Measurements from ENCODE around the gene BIVM.

The BIVM gene

DNA sequence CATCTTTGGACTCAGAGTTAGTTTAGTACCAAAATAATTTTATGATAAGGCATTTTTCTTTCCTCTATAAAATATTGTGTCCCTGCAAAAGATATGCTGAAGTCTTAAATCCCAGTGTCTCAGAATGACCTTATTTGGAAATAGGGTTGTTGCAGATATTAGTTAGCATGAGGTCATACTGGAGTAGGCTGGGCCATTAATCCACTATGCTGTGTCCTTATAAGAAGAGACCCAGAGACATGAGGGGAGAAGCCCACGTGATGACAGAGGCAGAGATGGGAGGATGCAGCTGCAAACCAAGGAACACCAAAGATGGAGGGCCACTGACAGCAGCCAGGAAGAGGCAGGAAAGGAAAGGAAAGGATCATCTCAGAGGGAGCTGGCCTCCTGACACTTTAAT, 6.5 kb upstream of the BIVM start:
- no peak for DNase-seq

DNA sequence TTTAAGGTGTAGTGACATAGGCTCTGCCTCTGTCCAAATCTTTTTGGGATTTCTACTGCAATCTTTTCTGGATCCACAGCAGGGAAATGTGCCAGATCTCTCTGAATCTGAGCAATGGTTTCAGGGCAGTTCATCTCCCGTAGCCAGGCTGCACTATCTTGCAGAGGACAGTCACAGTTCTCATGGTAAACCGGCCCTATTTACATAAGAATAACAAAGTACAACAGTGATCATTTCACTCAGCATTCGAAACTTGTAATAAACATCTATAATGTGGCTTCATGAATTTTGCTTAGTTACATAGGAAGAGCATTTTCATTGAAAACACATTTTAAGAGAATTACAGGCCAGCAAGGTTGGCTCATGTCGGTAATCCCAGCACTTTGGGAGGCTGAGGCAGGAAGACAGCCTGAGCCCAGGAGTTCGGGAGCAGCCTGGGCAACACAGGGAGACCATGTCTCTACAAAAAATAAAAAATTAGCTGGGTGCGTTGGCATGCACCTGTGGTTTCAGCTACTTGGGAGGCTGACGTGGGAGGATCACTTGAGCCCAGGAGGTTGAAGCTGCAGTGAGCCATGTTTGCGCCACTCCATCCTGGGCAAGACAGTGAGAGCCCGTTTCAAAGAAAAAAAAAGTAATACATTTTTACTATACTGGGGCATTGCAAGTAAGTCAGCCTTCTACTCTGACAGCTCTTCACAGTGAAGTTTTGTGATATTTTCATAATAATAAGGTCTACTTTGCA, 5.1 kb upstream of the BIVM start:
- DNase-seq, result no peak

DNA sequence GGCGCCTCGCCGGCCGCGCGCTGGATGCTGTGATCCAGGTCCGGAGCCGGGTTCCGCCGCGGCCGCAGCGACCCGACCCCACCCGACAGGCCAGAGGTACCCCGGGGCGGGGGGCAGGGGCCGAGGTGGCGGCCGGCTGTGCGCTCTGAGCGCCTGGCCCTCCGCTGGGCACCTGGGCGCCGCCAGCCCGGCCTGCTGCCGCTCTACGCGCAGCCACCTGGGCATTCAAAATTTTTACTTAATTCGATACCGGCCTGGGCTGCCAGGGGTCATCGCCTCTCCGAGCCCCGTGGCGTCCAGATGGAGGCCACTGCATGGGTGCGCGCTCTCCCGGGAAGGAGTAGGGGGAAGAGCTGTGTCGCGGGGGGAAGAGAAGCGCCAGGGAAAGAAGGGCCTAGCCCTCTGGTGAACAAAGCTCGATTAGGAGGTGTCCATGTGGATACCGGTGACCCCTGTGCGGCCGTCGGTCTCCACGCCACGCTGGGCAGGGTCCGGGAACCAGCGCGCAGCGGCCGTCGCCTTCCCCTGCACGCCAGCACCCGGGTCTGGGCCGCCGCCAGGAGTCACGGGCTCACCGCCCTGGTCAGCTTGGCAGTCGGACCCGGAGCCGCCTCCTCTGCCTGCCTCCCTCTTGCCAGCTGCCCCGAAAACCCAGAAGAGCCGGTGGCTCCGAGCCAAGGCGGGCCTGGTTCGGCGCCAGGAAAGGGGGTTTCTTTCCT, 666 bp downstream of the BIVM start:
- peak; percentile 41 for DNase-seq

DNA sequence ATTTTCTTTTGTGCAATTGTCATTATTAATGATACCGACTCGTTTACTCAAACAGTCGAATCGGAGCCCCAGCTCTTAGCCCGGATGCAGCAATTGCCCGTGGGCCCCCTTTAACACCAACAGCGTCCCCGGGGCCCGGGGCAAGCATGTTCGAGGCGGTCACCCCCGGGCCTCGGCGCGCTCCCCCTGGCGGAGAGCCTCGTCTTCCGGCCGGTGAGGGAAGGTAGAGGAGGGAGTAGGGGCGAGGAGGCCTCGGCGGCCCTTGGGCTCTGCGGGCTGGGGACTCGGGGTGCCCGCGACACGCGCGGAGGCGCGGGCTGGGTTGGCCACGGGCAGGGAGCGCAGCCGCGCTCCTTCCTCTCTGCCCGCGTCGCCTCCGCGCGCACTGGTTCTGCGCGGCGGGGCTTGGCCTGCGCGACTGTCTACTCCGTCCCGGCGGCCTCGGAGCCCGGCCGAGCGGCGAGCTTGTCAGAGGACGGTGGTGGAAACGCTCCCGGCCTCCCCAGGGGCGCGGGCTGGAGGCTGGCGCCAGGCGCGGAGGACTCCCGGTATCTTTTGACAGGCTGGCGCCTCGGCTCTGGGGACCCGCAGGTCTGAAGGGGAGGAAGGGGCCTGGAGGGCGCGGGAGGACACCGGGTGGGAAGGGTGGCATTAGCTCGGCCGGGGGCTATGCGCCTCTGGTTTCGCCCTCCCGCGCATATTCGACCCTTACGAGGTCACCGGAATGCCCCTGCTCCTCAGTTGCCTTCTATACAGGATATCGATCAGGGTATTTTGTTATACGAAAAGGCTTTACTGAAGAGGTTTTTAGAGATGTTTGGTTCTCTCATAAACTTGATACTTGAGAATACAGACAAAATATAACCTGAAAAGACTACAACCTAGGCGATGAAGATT, 1.5 kb downstream of the BIVM start:
- peak; percentile 41 for DNase-seq

DNA sequence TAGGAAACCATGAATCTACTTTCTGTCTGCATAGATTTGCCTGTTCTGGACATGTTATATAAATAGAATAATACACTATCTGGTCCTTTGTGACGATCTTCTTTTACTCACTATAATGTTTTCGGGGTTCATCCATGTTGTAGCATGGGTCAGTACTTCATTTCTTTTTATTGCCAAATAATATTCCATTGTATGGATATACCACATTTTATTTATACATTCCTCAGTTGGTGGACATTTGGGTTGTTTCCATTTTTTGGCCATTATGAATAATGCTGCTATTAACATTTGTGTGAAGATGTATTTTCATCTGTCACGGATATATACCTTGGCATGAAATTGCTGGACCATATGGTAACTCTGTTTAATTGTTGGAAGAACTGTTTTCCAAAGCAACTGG, 6.8 kb downstream of the BIVM start:
- DNase-seq, result no peak

DNA sequence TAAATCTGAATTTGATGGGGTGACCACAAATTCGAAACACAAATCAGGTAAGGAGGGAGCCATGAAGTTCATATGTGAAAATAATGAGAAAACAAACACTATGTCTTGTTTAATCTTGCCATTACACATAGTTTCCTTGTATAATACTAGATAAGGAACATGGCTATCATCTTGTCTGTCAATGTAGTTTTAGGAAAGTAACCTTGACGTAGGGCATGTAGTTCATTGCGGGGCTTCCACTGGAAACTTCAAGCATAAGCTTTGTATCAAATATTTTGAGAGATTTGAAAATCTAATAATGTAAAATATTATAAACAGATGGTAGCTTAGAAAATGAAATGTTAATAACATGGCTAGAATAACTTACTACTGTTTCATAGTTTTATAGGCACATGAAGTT, 8.8 kb downstream of the BIVM start:
- no peak for DNase-seq

DNA sequence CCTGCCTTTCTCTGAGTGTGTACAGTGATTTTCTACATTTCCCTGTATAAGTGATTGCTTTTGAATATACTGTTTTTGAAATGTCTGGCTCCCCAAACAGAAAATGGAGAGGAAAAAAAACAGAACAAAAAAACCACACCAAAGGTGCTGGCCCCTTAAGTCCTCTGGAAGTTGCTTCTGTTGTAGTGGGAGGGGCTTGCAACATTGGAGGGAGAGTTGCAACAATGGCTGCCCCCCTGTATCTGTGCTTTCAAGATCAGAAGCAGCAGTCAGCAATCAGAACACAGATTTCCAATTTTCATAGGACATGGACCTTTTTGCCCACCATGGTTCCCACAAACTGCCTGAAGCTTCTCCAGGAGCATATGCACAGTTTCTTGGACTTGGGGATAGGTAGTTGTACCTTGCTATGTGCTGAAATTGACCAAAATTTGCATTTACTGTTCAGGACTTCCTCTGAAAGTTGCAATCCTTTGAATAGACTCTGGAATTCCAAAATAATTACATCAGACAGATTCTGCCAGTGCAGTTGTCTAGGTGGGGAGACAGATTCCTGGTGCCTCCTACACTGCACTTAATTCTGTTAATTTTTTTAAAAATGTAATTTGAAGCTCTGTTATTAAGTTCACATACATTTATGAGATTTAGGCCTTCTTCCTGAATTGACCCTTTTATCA, 13.8 kb downstream of the BIVM start:
- DNase-seq, result no peak

DNA sequence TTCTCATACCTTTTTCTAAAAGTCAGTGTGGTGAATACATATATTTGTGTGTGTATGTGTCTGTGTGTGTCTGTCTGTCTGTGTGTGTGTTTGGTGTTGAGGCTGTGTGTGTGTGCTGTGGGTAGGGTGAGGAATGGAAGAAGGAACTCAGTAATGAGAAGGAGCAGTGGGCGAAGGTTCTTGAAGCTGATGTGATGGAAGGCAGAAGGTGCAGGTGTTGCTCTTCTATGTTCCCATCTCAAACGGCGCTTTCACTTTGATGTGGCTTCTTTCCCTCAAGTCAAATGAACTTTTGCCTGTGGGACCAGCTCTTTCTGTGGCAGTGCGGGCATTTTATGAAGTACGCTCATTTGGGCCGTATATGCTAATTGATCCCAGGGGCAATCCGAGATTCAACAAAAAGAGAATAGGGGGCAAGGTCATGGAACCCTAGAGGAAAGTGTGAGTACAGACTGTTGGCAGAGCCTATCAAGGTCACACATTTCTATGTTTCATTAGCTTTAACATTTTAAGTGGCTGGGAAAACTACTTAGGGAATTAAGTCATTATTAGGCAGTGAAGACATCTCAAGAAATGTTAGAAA, 15.2 kb downstream of the BIVM start:
- DNase-seq, result no peak

DNA sequence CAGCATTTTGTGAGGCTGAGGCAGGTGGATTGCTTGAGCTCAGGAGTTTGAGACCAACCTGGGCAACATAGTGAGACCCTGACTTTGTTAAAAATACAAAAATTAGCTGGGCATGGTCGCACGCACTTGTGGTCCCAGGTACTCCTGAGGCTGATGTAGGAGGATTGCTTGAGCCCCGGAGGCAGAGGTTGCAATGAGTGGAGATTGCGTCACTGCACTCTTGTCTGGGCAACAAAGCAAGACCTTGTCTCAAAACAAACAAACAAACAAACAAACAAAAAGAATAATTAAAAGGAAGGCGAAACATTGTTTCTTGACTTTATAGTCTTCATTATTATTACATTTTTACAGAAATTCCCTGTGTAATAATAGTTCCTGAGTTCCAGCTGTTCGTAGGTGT, 15.9 kb downstream of the BIVM start:
- no peak for DNase-seq

DNA sequence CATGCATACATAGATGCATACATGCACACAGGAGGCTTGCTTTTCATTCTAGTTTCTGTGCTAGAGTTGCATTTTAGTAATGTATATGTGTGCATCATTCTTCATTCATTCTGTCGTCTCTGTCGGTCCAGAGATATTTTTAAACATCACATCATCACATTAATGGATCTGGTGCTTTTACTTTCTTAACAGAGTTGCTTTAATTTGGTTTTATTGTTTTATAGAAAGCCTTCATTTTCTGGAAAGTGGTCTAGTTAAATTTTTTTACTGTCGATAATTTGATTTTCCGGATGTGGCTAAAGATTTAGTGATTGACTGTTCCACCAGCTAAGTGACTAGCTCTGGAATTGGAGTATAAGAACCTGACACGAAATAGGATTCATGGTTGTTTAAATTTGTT, 16.9 kb downstream of the BIVM start:
- no peak for DNase-seq

DNA sequence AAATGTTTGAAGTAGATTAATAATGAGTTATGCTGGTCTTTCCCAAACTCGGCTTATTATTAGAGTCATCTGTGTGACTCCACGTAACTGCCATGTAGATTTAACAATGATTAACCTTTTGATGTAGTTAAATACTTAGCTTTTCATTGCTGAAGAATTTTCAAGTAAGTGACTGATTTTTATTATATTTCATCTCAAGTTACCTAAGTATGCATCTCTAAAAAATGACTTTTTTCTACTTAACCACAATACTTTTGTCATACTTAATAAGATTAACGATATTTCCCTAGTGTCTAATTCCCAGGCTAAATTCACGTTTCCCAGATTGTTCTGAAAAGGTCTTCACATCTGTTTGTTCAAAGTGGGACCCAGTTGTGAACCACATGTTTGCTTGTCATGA, 17.8 kb downstream of the BIVM start:
- DNase-seq, result no peak

DNA sequence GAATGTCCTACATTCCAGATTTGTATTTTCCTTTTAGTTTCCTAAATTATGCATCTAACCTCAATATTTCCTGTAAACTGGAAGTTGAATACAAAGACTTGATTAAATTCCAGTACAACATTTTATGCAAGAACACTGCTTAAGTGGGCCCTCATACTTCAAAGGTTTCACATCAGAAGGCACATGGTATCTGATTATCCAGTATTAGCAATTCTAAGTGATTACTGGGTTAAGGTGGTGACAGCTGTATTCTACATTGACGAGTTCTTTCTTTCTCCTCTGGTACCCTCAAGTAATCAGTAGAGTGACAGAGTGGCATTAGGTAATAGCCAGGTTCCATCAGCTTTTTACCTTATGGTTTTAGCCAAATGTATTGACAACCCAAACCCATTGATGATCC, 18.3 kb downstream of the BIVM start:
- DNase-seq, result no peak

DNA sequence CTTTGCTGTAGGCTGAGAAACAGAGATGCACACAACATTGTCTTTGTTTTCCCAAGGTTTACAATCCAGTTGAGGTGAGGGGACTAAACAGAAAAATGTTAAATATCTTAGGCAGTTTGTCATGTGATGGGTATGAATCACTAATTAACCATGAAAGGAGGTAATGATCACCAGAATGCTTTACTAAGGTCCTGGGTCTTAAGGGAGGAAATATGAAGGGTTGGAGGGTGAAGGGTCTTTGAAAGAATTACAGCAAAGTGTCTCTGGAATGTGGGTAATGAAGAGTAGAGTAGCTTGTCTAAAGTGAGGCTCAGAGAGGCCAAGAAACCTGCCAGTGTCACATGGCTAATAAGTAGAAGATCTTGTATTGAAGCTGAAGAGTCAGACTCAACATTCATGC, 19.0 kb downstream of the BIVM start:
- DNase-seq, result no peak

DNA sequence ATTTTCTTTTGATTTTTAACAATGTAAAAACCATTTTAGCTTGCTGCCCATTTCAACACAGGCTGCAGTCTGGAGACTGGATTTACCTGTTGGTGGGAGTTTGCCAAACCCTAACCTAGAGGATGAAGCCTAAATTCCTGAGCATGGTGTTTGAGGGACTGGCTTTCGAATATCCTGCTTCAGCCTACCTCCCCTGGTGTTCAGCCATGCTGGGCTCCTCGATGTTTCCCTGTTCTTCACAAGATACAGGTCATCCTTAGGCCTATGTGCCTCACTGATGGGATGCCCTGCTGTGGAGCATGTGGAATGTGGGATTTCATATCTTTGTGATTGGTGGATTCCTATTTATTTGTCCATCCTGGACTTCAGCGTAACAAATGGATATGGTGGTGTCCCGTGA, 26.5 kb downstream of the BIVM start:
- DNase-seq, result no peak

DNA sequence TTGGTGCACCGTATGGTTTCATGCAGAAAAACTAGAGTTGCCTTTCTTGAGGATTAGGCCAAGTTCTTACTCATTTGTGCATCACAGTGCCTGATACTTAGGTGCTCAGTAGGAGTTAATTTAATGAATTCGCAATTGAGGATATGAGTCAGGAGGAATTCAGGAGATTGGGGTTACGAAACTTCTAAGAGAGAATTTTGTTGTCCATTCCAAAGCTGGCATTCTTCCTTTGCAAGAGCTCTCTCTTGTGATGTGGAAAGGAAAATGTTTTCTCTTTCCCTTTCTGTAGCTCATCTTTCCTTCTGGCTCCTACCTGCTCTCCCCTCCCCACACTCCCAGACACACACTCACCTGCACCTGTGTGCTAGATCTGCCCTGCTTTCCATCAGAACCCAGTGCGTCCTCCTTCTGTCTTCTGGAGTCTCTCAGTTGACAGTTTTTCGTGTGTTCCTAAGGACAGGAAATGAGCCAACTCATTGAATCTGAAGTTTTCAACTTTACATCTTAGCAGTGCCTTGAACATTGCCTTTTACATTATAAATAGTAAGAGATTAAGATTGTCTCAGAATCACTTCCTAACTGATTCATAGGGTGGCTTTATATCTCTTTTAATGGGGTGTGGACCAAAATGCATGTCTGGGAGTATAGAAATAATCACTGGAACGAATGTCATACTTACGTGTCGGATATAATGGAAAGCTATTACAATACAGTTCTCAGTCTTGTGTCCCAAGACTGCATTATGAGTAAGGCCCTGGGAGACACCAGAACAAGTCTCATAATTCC, 27.2 kb downstream of the BIVM start:
- DNase-seq, result no peak

DNA sequence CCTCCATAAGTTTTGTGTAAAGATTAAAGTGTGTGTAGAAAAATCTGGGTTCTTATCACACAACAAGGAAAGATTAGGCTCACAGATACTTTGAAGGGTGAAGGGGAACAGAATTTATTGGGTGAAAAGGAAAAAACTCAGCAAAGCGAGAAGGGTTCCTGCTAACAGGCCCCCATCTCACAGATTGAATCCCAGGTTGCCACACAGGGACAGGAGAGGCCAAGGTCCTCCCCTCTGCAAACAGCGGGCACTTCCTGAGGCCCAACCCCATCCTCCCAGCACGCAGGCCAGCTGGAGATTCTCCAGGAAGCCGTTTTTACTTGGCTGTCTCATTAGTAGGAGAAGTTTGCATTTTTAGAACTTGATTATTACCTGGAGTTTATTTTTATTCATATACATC, 31.7 kb downstream of the BIVM start:
- no peak for DNase-seq

DNA sequence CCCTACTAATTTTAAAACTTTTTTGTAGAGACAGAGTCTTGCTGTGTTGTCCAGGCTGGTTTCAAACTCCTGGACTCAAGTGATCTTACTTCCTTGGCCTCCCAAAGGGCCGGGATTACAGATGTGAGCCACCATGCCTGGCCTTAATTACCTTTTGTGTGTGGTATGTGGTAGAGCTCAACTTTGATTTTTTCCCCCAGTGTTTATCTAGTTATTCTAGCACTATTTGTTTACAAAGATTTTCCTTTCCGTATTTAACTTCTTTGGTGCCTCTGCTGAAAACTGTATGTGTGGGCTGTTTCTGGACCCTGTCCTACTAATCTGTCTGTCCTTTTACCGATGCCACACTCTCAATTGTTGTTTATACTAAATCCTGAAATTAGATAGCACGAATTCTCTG, 37.6 kb downstream of the BIVM start:
- DNase-seq, result no peak

DNA sequence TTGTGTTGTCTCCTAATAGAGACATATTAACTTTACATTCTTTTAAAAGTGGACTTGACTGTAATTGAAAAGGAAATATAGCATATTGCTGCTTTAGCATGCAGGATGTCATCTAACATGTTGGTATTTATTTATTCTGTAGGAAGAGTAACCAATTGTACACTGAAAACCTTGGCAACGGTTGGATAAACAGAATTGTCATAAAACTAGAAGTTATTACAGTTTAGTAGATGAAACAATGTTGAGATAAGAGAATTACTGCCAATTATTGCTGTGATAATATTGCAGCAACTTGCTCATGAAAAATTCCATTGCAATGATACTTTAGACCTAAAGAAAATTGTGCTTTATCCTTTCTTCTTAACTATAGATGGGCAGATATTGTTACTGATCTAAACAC, 39.4 kb downstream of the BIVM start:
- DNase-seq, result no peak

DNA sequence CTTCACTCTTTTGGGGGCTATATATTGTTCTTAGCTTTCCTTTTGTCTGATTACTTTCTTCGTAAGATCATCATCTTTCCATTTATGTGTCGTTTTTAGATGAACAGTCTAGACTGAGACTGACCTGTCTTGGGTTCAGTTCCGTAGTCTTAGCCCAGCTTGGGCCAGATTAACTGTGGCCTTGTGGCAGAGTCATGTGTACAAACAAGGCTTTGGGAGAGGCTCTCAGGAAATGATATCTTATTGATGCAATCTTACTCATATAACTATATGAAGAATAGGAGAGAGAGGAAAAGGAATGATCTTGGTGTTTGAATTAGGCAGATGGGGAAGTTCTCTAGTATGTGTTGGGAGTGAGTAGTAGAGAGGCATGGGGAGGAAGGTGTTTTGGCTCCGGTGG, 40.1 kb downstream of the BIVM start:
- no peak for DNase-seq

DNA sequence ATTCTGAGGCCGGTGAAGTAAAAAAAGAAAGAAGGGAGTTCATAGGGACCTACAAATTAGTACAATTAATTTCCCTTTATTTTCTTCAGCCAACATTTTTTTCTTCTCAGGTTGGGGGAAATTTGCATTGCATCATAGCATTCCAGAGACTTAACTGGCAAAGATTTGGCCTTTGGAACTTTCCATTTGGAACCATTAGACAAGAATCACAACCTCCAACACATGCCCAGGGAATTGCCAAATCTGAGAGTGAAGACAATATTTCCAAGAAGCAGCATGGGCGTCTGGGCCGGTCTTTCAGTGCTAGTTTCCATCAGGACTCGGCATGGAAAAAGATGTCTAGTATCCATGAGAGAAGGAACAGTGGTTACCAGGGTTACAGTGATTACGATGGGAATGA, 40.5 kb downstream of the BIVM start:
- DNase-seq, result no peak

DNA sequence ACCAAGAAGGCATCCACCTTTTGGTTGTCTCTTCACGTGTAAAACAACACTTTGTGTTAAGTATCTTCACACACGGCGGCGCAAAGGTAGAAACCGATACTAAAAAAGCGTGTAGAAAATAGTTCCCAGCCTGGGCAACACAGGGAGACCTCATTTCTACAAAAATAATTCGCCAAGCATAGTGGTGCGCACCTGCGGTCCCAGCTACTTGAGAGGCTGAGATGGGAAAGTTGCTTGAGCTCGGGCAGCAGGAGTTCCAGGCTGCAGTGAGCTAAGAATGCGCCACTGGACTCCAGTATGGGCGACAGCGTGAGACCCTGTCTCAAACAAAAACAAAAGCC, 46.3 kb downstream of the BIVM start:
- no peak for DNase-seq

DNA sequence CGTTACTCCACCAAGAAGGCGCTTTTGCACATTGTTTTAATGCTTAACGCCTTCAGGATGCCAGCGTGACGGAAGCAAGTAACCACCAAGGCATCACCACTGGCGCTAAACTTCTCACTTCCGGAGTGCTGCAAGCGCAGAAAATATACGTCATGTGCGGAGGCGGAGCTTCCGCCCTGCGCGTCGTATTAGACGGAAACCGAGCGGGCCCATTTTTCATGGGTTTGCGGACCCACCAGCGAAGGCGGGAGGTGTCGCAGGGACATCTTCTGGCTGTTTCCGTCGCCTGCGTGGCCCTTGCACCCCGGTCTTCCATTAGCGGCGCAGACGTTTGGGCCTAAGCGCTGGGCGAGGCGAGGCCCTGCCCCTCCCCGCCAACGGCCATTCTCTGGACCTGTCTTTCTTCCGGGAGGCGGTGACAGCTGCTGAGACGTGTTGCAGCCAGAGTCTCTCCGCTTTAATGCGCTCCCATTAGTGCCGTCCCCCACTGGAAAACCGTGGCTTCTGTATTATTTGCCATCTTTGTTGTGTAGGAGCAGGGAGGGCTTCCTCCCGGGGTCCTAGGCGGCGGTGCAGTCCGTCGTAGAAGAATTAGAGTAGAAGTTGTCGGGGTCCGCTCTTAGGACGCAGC, 46.8 kb downstream of the BIVM start, which contains the start of gene ERCC5:
TSS of gene ERCC5 (plus strand) at position 403 of the 631 bp plus-strand sequence. CDS start 235 bp downstream, outside the sequence.
- peak; percentile 81 for DNase-seq

Measured in NCI-H1105 treated with DMSO at 0.1 percent for 48 hours (cell line).